Right lobe of liver (tissue), 4 donors: ENCODE measurements around the gene EEF2K.

Experiments used
- CTCF ChIP-seq, 4 donors: fragments of 200-600 bp in 3 of 4; fragments of 450-650 bp in 1 of 4; IDR thresholded peaks; one replicate each; pipeline versions ENCODE4 v1.5.1 to v1.8.0; 2016 to 2022; ENCODE audit warnings: antibody characterized with exemption in 4 of 4, mild to moderate bottlenecking in 2 of 4
- POLR2A ChIP-seq: fragments of 450-650 bp; IDR thresholded peaks from one replicate; pipeline ENCODE4 v1.6.1; 2017; ENCODE audit warnings: antibody characterized with exemption, mild to moderate bottlenecking
- donor health status: DM: no; HTN: no; CAD: no.
- donor health status: DM: no; HTN: no; CAD: no.
- donor health status: DM: no; HTN: yes; CAD: no.

GRCh38 chr16:22292320-22292719 is 86.2 kb downstream of the EEF2K start:
- TF ChIP-seq CTCF (IDR thresholded peaks at IDR 0.05) (no peak), POLR2A (no peak)
